SK-N-MC (cell line): ENCODE measurements around the gene GTF2I.
"Not testable (repeated sequence)": the region's sequence is repeated elsewhere in the genome, so short reads cannot be mapped to it uniquely, and the experiment has no call there.

Experiments
- EZH2 ChIP-seq: fragments of 200-600 bp; sonication (generic); IDR thresholded peaks from one replicate; pipeline ENCODE4 v1.6.1; 2017; ENCODE audit warnings: antibody characterized with exemption
- POLR2AphosphoS5 ChIP-seq: IDR thresholded peaks from 2 replicates; pipeline ENCODE4 v1.6.1; 2012; ENCODE audit warnings: mild to moderate bottlenecking, low read depth, low read length, borderline replicate concordance

GRCh38 chr7:74789200-74789736 lies 131.8 kb downstream of the GTF2I start:
- not testable (repeated sequence) for TF ChIP-seq EZH2, POLR2AphosphoS5
